ENCODE measurements around the gene C1QTNF1.
A peak's percentile ranks its signal among the peaks of the same experiment; 100 is the strongest.

The C1QTNF1 gene

DNA sequence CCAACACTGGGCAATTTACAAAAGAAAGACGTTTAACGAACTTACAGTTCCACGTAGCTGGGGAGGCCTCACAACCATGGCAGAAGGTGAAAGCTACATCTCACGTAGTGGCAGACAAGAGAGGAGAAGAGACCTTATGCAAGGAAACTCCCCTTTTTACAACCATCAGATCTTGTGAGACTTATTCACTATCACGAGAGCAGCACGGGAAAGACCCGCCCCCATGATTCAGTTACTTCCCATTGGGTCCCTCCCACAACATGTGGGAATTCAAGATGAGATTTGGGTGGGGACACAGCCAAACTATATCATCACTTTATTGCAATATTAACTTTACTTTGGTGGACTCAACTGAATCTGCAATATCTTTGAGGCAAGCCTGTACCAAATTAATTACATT lies 38.7 kb downstream of the C1QTNF1 start:
- TF ChIP-seq, protein P1, sequence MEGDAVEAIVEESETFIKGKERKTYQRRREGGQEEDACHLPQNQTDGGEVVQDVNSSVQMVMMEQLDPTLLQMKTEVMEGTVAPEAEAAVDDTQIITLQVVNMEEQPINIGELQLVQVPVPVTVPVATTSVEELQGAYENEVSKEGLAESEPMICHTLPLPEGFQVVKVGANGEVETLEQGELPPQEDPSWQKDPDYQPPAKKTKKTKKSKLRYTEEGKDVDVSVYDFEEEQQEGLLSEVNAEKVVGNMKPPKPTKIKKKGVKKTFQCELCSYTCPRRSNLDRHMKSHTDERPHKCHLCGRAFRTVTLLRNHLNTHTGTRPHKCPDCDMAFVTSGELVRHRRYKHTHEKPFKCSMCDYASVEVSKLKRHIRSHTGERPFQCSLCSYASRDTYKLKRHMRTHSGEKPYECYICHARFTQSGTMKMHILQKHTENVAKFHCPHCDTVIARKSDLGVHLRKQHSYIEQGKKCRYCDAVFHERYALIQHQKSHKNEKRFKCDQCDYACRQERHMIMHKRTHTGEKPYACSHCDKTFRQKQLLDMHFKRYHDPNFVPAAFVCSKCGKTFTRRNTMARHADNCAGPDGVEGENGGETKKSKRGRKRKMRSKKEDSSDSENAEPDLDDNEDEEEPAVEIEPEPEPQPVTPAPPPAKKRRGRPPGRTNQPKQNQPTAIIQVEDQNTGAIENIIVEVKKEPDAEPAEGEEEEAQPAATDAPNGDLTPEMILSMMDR (IDR thresholded peaks at IDR 0.05): no peak
- Histone ChIP-seq H2AFZ (no peak overlapping the region), H3K4me1 (no peaks in the 10 kb centered on the region), H3K36me3 (ENCODE audit: control insufficient read depth, insufficient read depth, low read length) (no peaks in the 10 kb centered on the region), H3K27ac (no peak overlapping the region), H3K27me3 (ENCODE audit: control insufficient read depth, insufficient read depth, low read length) (no peaks in the 10 kb centered on the region), H3K4me2 (ENCODE audit: low read length) (no peak overlapping the region), H3K9me3 (ENCODE audit: control insufficient read depth, low read length) (no peaks in the 10 kb centered on the region), H3K9ac (no peak overlapping the region), H3K79me2 (no peaks in the 10 kb centered on the region), H3K4me3 (ENCODE audit: low read depth, low read length) (no peak overlapping the region)

DNA sequence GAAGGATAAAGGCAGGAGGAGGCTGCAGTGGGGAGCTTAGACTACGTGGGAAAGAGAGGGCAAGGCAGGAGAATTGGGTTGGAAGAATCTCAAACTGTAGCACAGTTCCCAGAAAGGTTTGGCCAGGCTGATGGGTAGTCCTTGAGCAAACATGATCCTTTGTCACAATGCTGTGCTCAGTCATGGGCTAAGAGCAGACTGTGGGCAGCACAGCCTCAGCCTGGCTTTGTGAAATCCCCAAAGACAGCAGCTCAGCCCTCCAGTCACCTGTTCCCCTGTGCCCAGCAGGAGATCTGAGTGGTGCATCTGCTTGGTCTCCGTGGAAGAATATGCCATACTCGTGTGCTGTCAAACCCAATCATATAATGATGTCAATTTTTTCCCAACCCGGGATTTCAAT lies 40.1 kb downstream of the C1QTNF1 start:
- no peaks in the 10 kb centered on the region for H3K9me3 ChIP-seq (ENCODE audit: control insufficient read depth, low read length)
- H3K4me2 ChIP-seq (ENCODE audit: low read length): no peak overlapping the region
- H2AFZ ChIP-seq: no peak overlapping the region
- no peak overlapping the region for H3K27ac ChIP-seq
- H3K36me3 ChIP-seq (ENCODE audit: control insufficient read depth, insufficient read depth, low read length): no peaks in the 10 kb centered on the region
- no peaks in the 10 kb centered on the region for H3K79me2 ChIP-seq
- TF ChIP-seq, protein P1 (IDR thresholded peaks at IDR 0.05): no peak
- no peaks in the 10 kb centered on the region for H3K27me3 ChIP-seq (ENCODE audit: control insufficient read depth, insufficient read depth, low read length)
- H3K4me1 ChIP-seq: no peaks in the 10 kb centered on the region
- no peak overlapping the region for H3K9ac ChIP-seq
- H3K4me3 ChIP-seq (ENCODE audit: low read depth, low read length): no peak overlapping the region

DNA sequence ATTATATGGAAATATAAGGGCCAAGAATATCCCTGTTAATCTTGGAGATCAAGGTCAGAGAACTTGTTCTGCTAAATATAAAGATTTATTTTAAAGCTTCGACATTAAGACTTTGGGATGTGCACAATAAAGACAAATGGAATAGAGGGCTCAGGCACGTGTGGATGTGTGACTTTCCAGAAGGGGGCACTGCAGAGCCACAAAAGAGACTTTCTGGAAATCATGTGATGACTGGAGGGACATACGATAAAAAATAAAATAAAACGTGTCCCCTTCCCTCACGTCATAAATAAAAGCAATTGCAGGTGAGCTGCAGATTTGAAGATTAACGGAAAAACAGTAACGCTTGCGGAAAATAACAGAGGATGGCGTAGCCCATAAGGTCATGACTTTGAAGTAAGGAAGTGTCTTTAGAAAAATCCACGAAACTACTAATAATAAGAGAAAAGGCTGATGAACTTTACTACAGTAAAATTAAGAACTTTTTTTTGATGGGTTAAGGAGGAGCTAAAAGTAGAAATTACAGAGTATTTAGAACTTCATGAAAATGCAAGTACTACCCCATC lies 41.2 kb downstream of the C1QTNF1 start:
- no peaks in the 10 kb centered on the region for H3K79me2 ChIP-seq
- TF ChIP-seq, protein P1 (IDR thresholded peaks at IDR 0.05): peak; percentile 61
- no peaks in the 10 kb centered on the region for H3K27me3 ChIP-seq (ENCODE audit: control insufficient read depth, insufficient read depth, low read length)
- H3K36me3 ChIP-seq (ENCODE audit: control insufficient read depth, insufficient read depth, low read length): no peaks in the 10 kb centered on the region
- no peak overlapping the region for H3K4me3 ChIP-seq (ENCODE audit: low read depth, low read length)
- no peak overlapping the region for H3K27ac ChIP-seq
- H3K9me3 ChIP-seq (ENCODE audit: control insufficient read depth, low read length): no peaks in the 10 kb centered on the region
- H3K4me2 ChIP-seq (ENCODE audit: low read length): no peak overlapping the region
- no peak overlapping the region for H2AFZ ChIP-seq
- no peaks in the 10 kb centered on the region for H3K4me1 ChIP-seq
- no peak overlapping the region for H3K9ac ChIP-seq

DNA sequence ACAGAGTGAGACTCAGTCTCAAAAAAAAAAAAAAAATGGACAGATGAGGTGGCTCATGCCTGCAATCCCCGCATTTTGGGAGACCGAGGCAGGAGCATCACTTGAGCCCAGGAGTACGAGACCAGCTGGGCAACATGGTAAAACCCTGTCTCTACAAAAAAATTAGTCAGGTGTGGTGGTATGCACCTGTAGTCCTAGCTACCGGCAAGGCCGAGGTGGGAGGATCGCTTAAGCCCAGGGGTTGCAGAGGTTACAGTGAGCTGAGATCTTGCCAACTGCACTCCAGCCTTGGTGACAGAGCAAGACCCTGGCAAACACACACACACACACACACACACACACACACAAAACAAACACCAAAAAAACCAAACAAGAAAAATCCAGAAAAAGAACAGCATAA lies 43.0 kb downstream of the C1QTNF1 start:
- Histone ChIP-seq H2AFZ (no peak overlapping the region), H3K36me3 (ENCODE audit: control insufficient read depth, insufficient read depth, low read length) (no peaks in the 10 kb centered on the region), H3K4me2 (ENCODE audit: low read length) (no peak overlapping the region), H3K4me1 (no peaks in the 10 kb centered on the region), H3K27me3 (ENCODE audit: control insufficient read depth, insufficient read depth, low read length) (no peaks in the 10 kb centered on the region), H3K27ac (no peak overlapping the region), H3K9ac (no peak overlapping the region), H3K4me3 (ENCODE audit: low read depth, low read length) (no peak overlapping the region), H3K79me2 (no peaks in the 10 kb centered on the region), H3K9me3 (ENCODE audit: control insufficient read depth, low read length) (no peaks in the 10 kb centered on the region)
- TF ChIP-seq, protein P1 (IDR thresholded peaks at IDR 0.05): no peak

DNA sequence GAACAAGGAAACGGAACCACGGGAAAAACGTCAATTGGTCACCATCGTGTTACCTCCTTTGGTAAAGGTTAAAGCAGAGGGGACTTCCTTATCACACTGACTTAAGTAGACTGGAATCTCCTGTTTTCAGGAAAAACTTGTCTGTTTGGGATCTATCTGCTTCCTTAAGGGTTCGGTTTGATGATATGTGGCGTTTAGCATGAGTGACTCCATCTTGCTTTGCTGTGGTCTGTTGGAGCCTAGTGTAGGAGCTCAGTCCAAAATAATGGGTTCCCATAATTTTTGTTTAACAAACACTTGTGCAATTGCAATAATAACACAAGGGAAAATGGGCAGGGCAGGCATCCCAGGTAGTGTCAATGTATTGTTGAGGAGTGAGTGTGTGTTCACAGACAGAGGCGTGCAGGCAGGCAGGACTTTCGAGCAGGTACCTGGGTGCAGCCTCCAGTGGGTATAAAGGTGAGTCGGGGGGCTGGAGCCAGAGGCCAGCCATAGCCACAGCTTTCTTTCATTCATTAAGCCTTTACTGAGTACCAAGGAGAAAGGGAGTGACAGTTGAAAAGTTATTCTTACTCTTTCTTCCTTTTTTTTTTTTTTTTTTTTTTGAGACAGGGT lies 46.4 kb downstream of the C1QTNF1 start:
- no peak overlapping the region for H3K4me3 ChIP-seq (ENCODE audit: low read depth, low read length)
- H3K4me2 ChIP-seq (ENCODE audit: low read length): no peak overlapping the region
- H3K27me3 ChIP-seq (ENCODE audit: control insufficient read depth, insufficient read depth, low read length): no peaks in the 10 kb centered on the region
- no peaks in the 10 kb centered on the region for H3K9me3 ChIP-seq (ENCODE audit: control insufficient read depth, low read length)
- TF ChIP-seq, protein P1 (IDR thresholded peaks at IDR 0.05): no peak
- no peak overlapping the region for H3K9ac ChIP-seq
- peaks cover under 1% of the 10 kb centered on the region for H3K4me1 ChIP-seq
- H3K27ac ChIP-seq: no peak overlapping the region
- no peaks in the 10 kb centered on the region for H3K79me2 ChIP-seq
- no peaks in the 10 kb centered on the region for H3K36me3 ChIP-seq (ENCODE audit: control insufficient read depth, insufficient read depth, low read length)
- H2AFZ ChIP-seq: no peak overlapping the region

All from parathyroid adenoma (tissue), 2 donors.